Activated CD8-positive, alpha-beta T cell treated with anti-CD3 and anti-CD28 coated beads, Interleukin-2, amount 10 ng/mL, durations not matched to agents 7 days and 5 days (primary cell): ENCODE measurements around the gene ST6GALNAC6. TPM values are rescaled to one million over a fixed set of nuclear protein-coding genes. Genes with fewer than 3 reads are reported as not detected.
A peak's percentile ranks its signal among the peaks of the same experiment; 100 is the strongest.
"Not testable (repeated sequence)": the region's sequence is repeated elsewhere in the genome, so short reads cannot be mapped to it uniquely, and the experiment has no call there.

Source experiments
- ATAC-seq: fragments of 150-1000 bp; cut with Tn5 transposase; one replicate; pipeline ENCODE4 v1.10.0; 2021; ENCODE audit warnings: moderate library complexity
- CTCF ChIA-PET: fragments of 350-600 bp; sonication (Branson Sonifier 250); formaldehyde crosslinking; loops from one replicate; lab custom pipeline; 2021; ENCODE audit warnings: antibody characterized with exemption; lab: Charles Lee
- POLR2A ChIA-PET: fragments of 350-600 bp; sonication (Branson Sonifier 250); formaldehyde crosslinking; loops from one replicate; lab custom pipeline; 2021; ENCODE audit warnings: antibody characterized with exemption; lab: Charles Lee
- DNase-seq: peaks from one replicate; pipeline ENCODE4 v3.0.0-alpha.2; 2020
- H3K27ac Mint-ChIP-seq: one replicate; pipeline ENCODE4 v1.8.0; 2021; ENCODE audit warnings: mild to moderate bottlenecking, mixed read lengths
- H3K27me3 Mint-ChIP-seq: one replicate; pipeline ENCODE4 v1.8.0; 2021; ENCODE audit warnings: low read depth, mixed read lengths
- H3K36me3 Mint-ChIP-seq: one replicate; pipeline ENCODE4 v1.8.0; 2021; ENCODE audit warnings: low read depth, mixed read lengths
- H3K4me1 Mint-ChIP-seq: one replicate; pipeline ENCODE4 v1.8.0; 2021; ENCODE audit warnings: low read depth, mixed read lengths
- H3K4me3 Mint-ChIP-seq: one replicate; pipeline ENCODE4 v1.8.0; 2021; ENCODE audit warnings: mild to moderate bottlenecking, mixed read lengths
- H3K9me3 Mint-ChIP-seq: one replicate; pipeline ENCODE4 v1.8.0; 2022; ENCODE audit warnings: mixed read lengths; ENCODE audit not compliant: insufficient read depth
- total RNA-seq, 2 experiments: library from RNA; stranded (reverse); gene quantifications; one replicate each; pipeline ENCODE4 v1.2.3, GENCODE V29; 2021

ST6GALNAC6 gene
- total RNA-seq, 2 experiments from 2014 or later: 68.6 to 77.6 TPM

GRCh38 chr9:127852829-127853228 is 46.6 kb downstream of the ST6GALNAC6 start:
- no peak for ATAC-seq
- H3K4me3 Mint-ChIP-seq: peak overlapping the region; percentile 85
- peaks cover 17% of the 10 kb centered on the region for H3K9me3 Mint-ChIP-seq
- peaks cover 43% of the 10 kb centered on the region for H3K4me1 Mint-ChIP-seq
- peaks cover 42% of the 10 kb centered on the region for H3K36me3 Mint-ChIP-seq
- ChIA-PET POLR2A (interaction anchor here (0.8 to 1.3 kb wide), 3 partner anchors 9 to 17 kb away, joined by 3 to 4 read pairs (median 4); no protein-coding TSS in a partner anchor), CTCF (interaction anchor here (0.9 to 4.8 kb wide), 7 partner anchors 10 to 118 kb away, joined by 3 to 49 read pairs (median 5); partner anchors contain the start of gene TOR2A)
- H3K27me3 Mint-ChIP-seq: no peaks in the 10 kb centered on the region
- DNase-seq: no peak
- peak overlapping the region; percentile 39 for H3K27ac Mint-ChIP-seq

GRCh38 chr9:127850286-127850830 is 49.0 kb downstream of the ST6GALNAC6 start:
- DNase-seq: no peak
- H3K27ac Mint-ChIP-seq: peak overlapping the region; percentile 44
- no peaks in the 10 kb centered on the region for H3K27me3 Mint-ChIP-seq
- no peak for ATAC-seq
- H3K4me1 Mint-ChIP-seq: peaks cover 33% of the 10 kb centered on the region
- POLR2A ChIA-PET: no interaction called here
- CTCF ChIA-PET: interaction anchor here (1.3 to 1.5 kb wide), 2 partner anchors 19 to 116 kb away, joined by 4 read pairs; partner anchors contain the start of gene TOR2A
- no peak overlapping the region for H3K4me3 Mint-ChIP-seq
- peaks cover 17% of the 10 kb centered on the region for H3K9me3 Mint-ChIP-seq
- H3K36me3 Mint-ChIP-seq: peaks cover 42% of the 10 kb centered on the region

- H3K4me3 Mint-ChIP-seq: no peak overlapping the region
- peaks cover 27% of the 10 kb centered on the region for H3K4me1 Mint-ChIP-seq
- ATAC-seq: no peak
- H3K27ac Mint-ChIP-seq: peak overlapping the region; percentile 23
- H3K36me3 Mint-ChIP-seq: peaks cover 42% of the 10 kb centered on the region
- DNase-seq: no peak
- CTCF ChIA-PET: no interaction called here
- H3K9me3 Mint-ChIP-seq: peaks cover 17% of the 10 kb centered on the region
- POLR2A ChIA-PET: no interaction called here
- H3K27me3 Mint-ChIP-seq: no peaks in the 10 kb centered on the region
Measured at GRCh38 chr9:127848756-127849504, 50.5 kb downstream of the ST6GALNAC6 start.

GRCh38 chr9:127847833-127848755 is 51.3 kb downstream of the ST6GALNAC6 start:
- ChIA-PET CTCF (interaction anchor here (1.4 kb wide), 1 partner anchor 63 kb away, joined by 3 read pairs; the partner anchor contains the start of gene CDK9), POLR2A (no interaction called here)
- Mint-ChIP-seq H3K4me3 (no peak overlapping the region), H3K4me1 (peaks cover 21% of the 10 kb centered on the region), H3K27ac (no peak overlapping the region), H3K36me3 (peaks cover 42% of the 10 kb centered on the region), H3K27me3 (no peaks in the 10 kb centered on the region), H3K9me3 (peaks cover 17% of the 10 kb centered on the region)
- ATAC-seq: no peak
- DNase-seq: no peak

GRCh38 chr9:127847178-127847510 is 52.3 kb downstream of the ST6GALNAC6 start:
- H3K9me3 Mint-ChIP-seq: peaks cover 17% of the 10 kb centered on the region
- H3K27me3 Mint-ChIP-seq: no peaks in the 10 kb centered on the region
- peaks cover 11% of the 10 kb centered on the region for H3K4me1 Mint-ChIP-seq
- POLR2A ChIA-PET: no interaction called here
- peaks cover 38% of the 10 kb centered on the region for H3K36me3 Mint-ChIP-seq
- DNase-seq: no peak
- CTCF ChIA-PET: interaction anchor here (1.3 to 1.4 kb wide), 2 partner anchors 22 to 62 kb away, joined by 3 to 6 read pairs; partner anchors contain the start of gene CDK9
- no peak overlapping the region for H3K4me3 Mint-ChIP-seq
- no peak for ATAC-seq
- no peak overlapping the region for H3K27ac Mint-ChIP-seq

- ATAC-seq (no peak), DNase-seq (no peak)
- peaks cover 17% of the 10 kb centered on the region for H3K9me3 Mint-ChIP-seq
- H3K36me3 Mint-ChIP-seq: peaks cover 34% of the 10 kb centered on the region
- H3K27ac Mint-ChIP-seq: no peak overlapping the region
- ChIA-PET POLR2A (no interaction called here), CTCF (interaction anchor here (1.3 to 1.4 kb wide), 2 partner anchors 23 to 61 kb away, joined by 3 to 6 read pairs; partner anchors contain the start of gene CDK9)
- no peak overlapping the region for H3K4me3 Mint-ChIP-seq
- H3K27me3 Mint-ChIP-seq: no peaks in the 10 kb centered on the region
- H3K4me1 Mint-ChIP-seq: peaks cover 6% of the 10 kb centered on the region
Measured at GRCh38 chr9:127846443-127847177, 52.8 kb downstream of the ST6GALNAC6 start.

- H3K4me1 Mint-ChIP-seq, DNase-seq, POLR2A ChIA-PET, H3K4me3 Mint-ChIP-seq, H3K27me3 Mint-ChIP-seq, H3K27ac Mint-ChIP-seq, ATAC-seq: not testable (repeated sequence)
- Mint-ChIP-seq H3K9me3 (peaks cover 15% of the 10 kb centered on the region), H3K36me3 (peaks cover 28% of the 10 kb centered on the region)
- CTCF ChIA-PET: interaction anchor here (1.5 kb wide), 1 partner anchor 24 kb away, joined by 6 read pairs; no protein-coding TSS in a partner anchor
Measured at GRCh38 chr9:127845619-127846018, 53.8 kb downstream of the ST6GALNAC6 start.

GRCh38 chr9:127844821-127845359 is 54.5 kb downstream of the ST6GALNAC6 start:
- no peak for DNase-seq
- Mint-ChIP-seq H3K9me3 (peaks cover 11% of the 10 kb centered on the region), H3K36me3 (peaks cover 23% of the 10 kb centered on the region), H3K4me3 (no peak overlapping the region), H3K27me3 (no peaks in the 10 kb centered on the region), H3K27ac (no peak overlapping the region), H3K4me1 (peaks cover 2% of the 10 kb centered on the region)
- ChIA-PET POLR2A (no interaction called here), CTCF (interaction anchor here (1.5 kb wide), 1 partner anchor 24 kb away, joined by 6 read pairs; no protein-coding TSS in a partner anchor)
- no peak for ATAC-seq

GRCh38 chr9:127841087-127841835 is 58.1 kb downstream of the ST6GALNAC6 start:
- ATAC-seq (no peak), DNase-seq (no peak)
- Mint-ChIP-seq H3K27ac (no peak overlapping the region), H3K9me3 (no peaks in the 10 kb centered on the region), H3K36me3 (peaks cover 4% of the 10 kb centered on the region), H3K4me1 (no peaks in the 10 kb centered on the region), H3K4me3 (no peak overlapping the region), H3K27me3 (no peaks in the 10 kb centered on the region)
- CTCF ChIA-PET: no interaction called here
- POLR2A ChIA-PET: interaction anchor here (1.0 kb wide), 1 partner anchor 13 kb away, joined by 3 read pairs; the partner anchor contains the start of gene ENG

GRCh38 chr9:127838375-127839078 is 60.9 kb downstream of the ST6GALNAC6 start:
- Mint-ChIP-seq H3K4me1 (peaks cover 8% of the 10 kb centered on the region), H3K27ac (no peak overlapping the region), H3K27me3 (no peaks in the 10 kb centered on the region), H3K36me3 (peaks cover 6% of the 10 kb centered on the region), H3K9me3 (no peaks in the 10 kb centered on the region), H3K4me3 (no peak overlapping the region)
- CTCF ChIA-PET: no interaction called here
- no peak for ATAC-seq
- POLR2A ChIA-PET: no interaction called here
- DNase-seq: no peak
